Activated T-cell treated with anti-CD3 and anti-CD28 coated beads, Interleukin-2, amount 50 U/mL, for 72 hours (primary cell): ENCODE measurements around the gene EHBP1. TPM values are rescaled to one million over a fixed set of nuclear protein-coding genes. Genes with fewer than 3 reads are reported as not detected.

Experiments
- ATAC-seq, 2 donors: fragments of 150-1000 bp; cut with Tn5 transposase; replicated peaks in 1 of 2; 2 replicates each; pipeline ENCODE4 v1.10.0; 2021; ENCODE audit warnings: moderate library complexity in 2 of 2, mild to moderate bottlenecking in 1 of 2
- DNase-seq, 2 donors: peaks; one replicate each; pipeline ENCODE4 v3.0.0; 2021 to 2022; ENCODE audit warnings: mixed read lengths in 1 of 2
- H3K27ac Mint-ChIP-seq: one replicate; pipeline ENCODE4 v1.8.0; 2022; ENCODE audit warnings: mild to moderate bottlenecking, moderate library complexity, mixed read lengths
- H3K27me3 Mint-ChIP-seq: one replicate; pipeline ENCODE4 v1.8.0; 2022; ENCODE audit warnings: low read depth, mixed read lengths
- H3K36me3 Mint-ChIP-seq, 2 donors: one replicate each; pipeline ENCODE4 v1.8.0; 2022; ENCODE audit warnings: mixed read lengths in 2 of 2, mild to moderate bottlenecking in 1 of 2; ENCODE audit not compliant: insufficient read depth in 2 of 2
- H3K4me1 Mint-ChIP-seq: one replicate; pipeline ENCODE4 v1.8.0; 2022; ENCODE audit warnings: low read depth, mixed read lengths
- H3K4me3 Mint-ChIP-seq, 2 donors: one replicate each; pipeline ENCODE4 v1.8.0; 2022; ENCODE audit warnings: mild to moderate bottlenecking in 2 of 2, mixed read lengths in 2 of 2, moderate library complexity in 2 of 2
- H3K9me3 Mint-ChIP-seq, 2 donors: one replicate each; pipeline ENCODE4 v1.8.0; 2022; ENCODE audit warnings: mixed read lengths in 2 of 2
- total RNA-seq, 2 donors: library from RNA; stranded (reverse); gene quantifications; one replicate each; pipeline ENCODE4 v1.2.3, GENCODE V29; 2022

The EHBP1 gene
- total RNA-seq, 2 donors from 2014 or later, result 28.8 to 32.0 TPM

- H3K36me3 Mint-ChIP-seq, result peaks cover 1 to 2% of the 10 kb centered on the region in 2 donors
- peak in 1 of 2 donors; percentile 10 for ATAC-seq
- no peaks in the 10 kb centered on the region for H3K9me3 Mint-ChIP-seq
- H3K27ac Mint-ChIP-seq, result no peak overlapping the region
- H3K4me1 Mint-ChIP-seq, result peaks cover 78% of the 10 kb centered on the region
- H3K27me3 Mint-ChIP-seq, result peaks cover 83% of the 10 kb centered on the region
- H3K4me3 Mint-ChIP-seq, result peak overlapping the region; percentile 63 to 85
- DNase-seq, result peak; percentile 22 to 42
Measured at GRCh38 chr2:63055226-63056106, 350.0 kb downstream of the EHBP1 start.

- H3K27ac Mint-ChIP-seq, result no peak overlapping the region
- DNase-seq, result peak; percentile 47 to 56
Measured at GRCh38 chr2:63056107-63057050, 350.9 kb downstream of the EHBP1 start.

GRCh38 chr2:63057249-63058143 is 352.0 kb downstream of the EHBP1 start:
- H3K27me3 Mint-ChIP-seq, result peaks cover 82% of the 10 kb centered on the region
- DNase-seq (no peak), ATAC-seq (no peak)
- H3K9me3 Mint-ChIP-seq, result no peaks in the 10 kb centered on the region
- H3K36me3 Mint-ChIP-seq, result peaks cover 1 to 2% of the 10 kb centered on the region in 2 donors
- peak overlapping the region; percentile 63 to 85 for H3K4me3 Mint-ChIP-seq
- peaks cover 67% of the 10 kb centered on the region for H3K4me1 Mint-ChIP-seq
- no peak overlapping the region for H3K27ac Mint-ChIP-seq

More at GRCh38 chr2:63056107-63057050, 350.9 kb downstream of the EHBP1 start:
- peak overlapping the region; percentile 63 to 85 for H3K4me3 Mint-ChIP-seq
- H3K9me3 Mint-ChIP-seq, result no peaks in the 10 kb centered on the region
- peaks cover 86% of the 10 kb centered on the region for H3K27me3 Mint-ChIP-seq
- peaks cover 73% of the 10 kb centered on the region for H3K4me1 Mint-ChIP-seq
- peaks cover 1 to 2% of the 10 kb centered on the region in 2 donors for H3K36me3 Mint-ChIP-seq
- peak; percentile 48 to 58 for ATAC-seq

- DNase-seq (peak in 1 of 2 donors; percentile 3), ATAC-seq (no peak)
- Mint-ChIP-seq H3K36me3 (peaks cover 1 to 2% of the 10 kb centered on the region in 2 donors), H3K9me3 (no peaks in the 10 kb centered on the region), H3K4me3 (peak overlapping the region; percentile 63 to 85), H3K4me1 (peaks cover 58% of the 10 kb centered on the region), H3K27ac (no peak overlapping the region), H3K27me3 (peaks cover 81% of the 10 kb centered on the region)
Measured at GRCh38 chr2:63058144-63058920, 352.8 kb downstream of the EHBP1 start.

GRCh38 chr2:63058921-63059792 is 353.6 kb downstream of the EHBP1 start:
- peak overlapping the region; percentile 63 to 85 for H3K4me3 Mint-ChIP-seq
- H3K36me3 Mint-ChIP-seq, result peaks cover 1 to 2% of the 10 kb centered on the region in 2 donors
- peaks cover 50% of the 10 kb centered on the region for H3K4me1 Mint-ChIP-seq
- H3K27me3 Mint-ChIP-seq, result peaks cover 81% of the 10 kb centered on the region
- no peak overlapping the region for H3K27ac Mint-ChIP-seq
- H3K9me3 Mint-ChIP-seq, result no peaks in the 10 kb centered on the region
- DNase-seq, result peak; percentile 24 to 29
- ATAC-seq, result peak; percentile 27 to 35

- Mint-ChIP-seq H3K4me3 (peak overlapping the region; percentile 64 to 67), H3K4me1 (peaks cover 42% of the 10 kb centered on the region), H3K27me3 (peaks cover 79% of the 10 kb centered on the region), H3K36me3 (peaks cover 0 to 1% of the 10 kb centered on the region in 2 donors), H3K27ac (no peak overlapping the region), H3K9me3 (no peaks in the 10 kb centered on the region)
- DNase-seq, result peak in 1 of 2 donors; percentile 9
- peak in 1 of 2 donors; percentile 27 for ATAC-seq
Measured at GRCh38 chr2:63059793-63060471, 354.4 kb downstream of the EHBP1 start.

GRCh38 chr2:63060472-63060991 is 355.0 kb downstream of the EHBP1 start:
- Mint-ChIP-seq H3K27ac (no peak overlapping the region), H3K9me3 (no peaks in the 10 kb centered on the region), H3K27me3 (peaks cover 76% of the 10 kb centered on the region), H3K4me3 (peak overlapping the region in 1 of 2 donors; percentile 64), H3K4me1 (peaks cover 38% of the 10 kb centered on the region), H3K36me3 (peaks cover 0 to 1% of the 10 kb centered on the region in 2 donors)
- ATAC-seq (no peak), DNase-seq (no peak)

GRCh38 chr2:63064197-63064596 is 358.7 kb downstream of the EHBP1 start:
- Mint-ChIP-seq H3K27ac (no peak overlapping the region), H3K27me3 (peaks cover 70% of the 10 kb centered on the region), H3K4me1 (peaks cover 7% of the 10 kb centered on the region), H3K4me3 (no peak overlapping the region), H3K9me3 (no peaks in the 10 kb centered on the region), H3K36me3 (peaks cover 0 to 1% of the 10 kb centered on the region in 2 donors)
- ATAC-seq, result no peak
- no peak for DNase-seq

- Mint-ChIP-seq H3K9me3 (no peaks in the 10 kb centered on the region), H3K4me1 (peaks cover 7% of the 10 kb centered on the region), H3K4me3 (no peak overlapping the region), H3K36me3 (peaks cover 0 to 1% of the 10 kb centered on the region in 2 donors), H3K27me3 (peaks cover 70% of the 10 kb centered on the region), H3K27ac (no peak overlapping the region)
- DNase-seq (no peak), ATAC-seq (no peak)
Measured at GRCh38 chr2:63064661-63065060, 359.1 kb downstream of the EHBP1 start.

GRCh38 chr2:63066265-63066664 is 360.8 kb downstream of the EHBP1 start:
- DNase-seq (no peak), ATAC-seq (no peak)
- H3K9me3 Mint-ChIP-seq, result no peaks in the 10 kb centered on the region
- H3K4me3 Mint-ChIP-seq, result no peak overlapping the region
- no peak overlapping the region for H3K27ac Mint-ChIP-seq
- H3K36me3 Mint-ChIP-seq, result no peaks in the 10 kb centered on the region
- H3K4me1 Mint-ChIP-seq, result no peaks in the 10 kb centered on the region
- H3K27me3 Mint-ChIP-seq, result peaks cover 54% of the 10 kb centered on the region
